Activated naive CD8-positive, alpha-beta T cell treated with anti-CD3 and anti-CD28 coated beads, Interleukin-2, amount 50 U/mL, for 24 hours (primary cell): ENCODE measurements around the gene SEMA3G.

ENCODE experiments used
- ATAC-seq: fragments of 150-1000 bp; cut with Tn5 transposase; one replicate; pipeline ENCODE4 v1.10.0; 2021
- DNase-seq: peaks from one replicate; pipeline ENCODE4 v3.0.0; 2021
- H3K27ac Mint-ChIP-seq: one replicate; pipeline ENCODE4 v1.8.0; 2021; ENCODE audit warnings: mild to moderate bottlenecking, mixed read lengths
- H3K27me3 Mint-ChIP-seq: one replicate; pipeline ENCODE4 v1.8.0; 2021; ENCODE audit warnings: mixed read lengths
- H3K36me3 Mint-ChIP-seq: one replicate; pipeline ENCODE4 v1.8.0; 2021; ENCODE audit warnings: low read depth, mixed read lengths
- H3K4me1 Mint-ChIP-seq: one replicate; pipeline ENCODE4 v1.8.0; 2021; ENCODE audit warnings: mixed read lengths
- H3K4me3 Mint-ChIP-seq: one replicate; pipeline ENCODE4 v1.8.0; 2021; ENCODE audit warnings: mild to moderate bottlenecking, moderate library complexity, mixed read lengths
- H3K9me3 Mint-ChIP-seq: one replicate; pipeline ENCODE4 v1.8.0; 2021; ENCODE audit warnings: mixed read lengths

Gene SEMA3G

GRCh38 chr3:52432691-52433141 is 12.2 kb downstream of the SEMA3G start:
- Mint-ChIP-seq H3K4me3 (no peak overlapping the region), H3K27ac (no peak overlapping the region), H3K36me3 (no peaks in the 10 kb centered on the region), H3K27me3 (no peaks in the 10 kb centered on the region), H3K4me1 (no peaks in the 10 kb centered on the region), H3K9me3 (no peaks in the 10 kb centered on the region)
- no peak for ATAC-seq
- DNase-seq = no peak

- DNase-seq = no peak
These were observed 12.7 kb downstream of the SEMA3G start for GRCh38 chr3:52432225-52432624.

GRCh38 chr3:52431459-52432223 is 13.3 kb downstream of the SEMA3G start:
- H3K4me1 Mint-ChIP-seq = no peaks in the 10 kb centered on the region
- H3K27me3 Mint-ChIP-seq = no peaks in the 10 kb centered on the region
- H3K36me3 Mint-ChIP-seq = no peaks in the 10 kb centered on the region
- no peak overlapping the region for H3K4me3 Mint-ChIP-seq
- ATAC-seq (no peak), DNase-seq (no peak)
- H3K9me3 Mint-ChIP-seq = no peaks in the 10 kb centered on the region
- no peak overlapping the region for H3K27ac Mint-ChIP-seq

More at GRCh38 chr3:52432225-52432624, 12.7 kb downstream of the SEMA3G start:
- no peaks in the 10 kb centered on the region for H3K9me3 Mint-ChIP-seq
- H3K27ac Mint-ChIP-seq = no peak overlapping the region
- no peaks in the 10 kb centered on the region for H3K36me3 Mint-ChIP-seq
- no peaks in the 10 kb centered on the region for H3K27me3 Mint-ChIP-seq
- H3K4me1 Mint-ChIP-seq = no peaks in the 10 kb centered on the region
- H3K4me3 Mint-ChIP-seq = no peak overlapping the region
- ATAC-seq = no peak

- ATAC-seq (no peak), DNase-seq (no peak)
- Mint-ChIP-seq H3K4me3 (no peak overlapping the region), H3K4me1 (no peaks in the 10 kb centered on the region), H3K36me3 (no peaks in the 10 kb centered on the region), H3K27ac (no peak overlapping the region), H3K27me3 (no peaks in the 10 kb centered on the region), H3K9me3 (no peaks in the 10 kb centered on the region)
These were observed 14.5 kb downstream of the SEMA3G start for GRCh38 chr3:52430416-52430810.

- Mint-ChIP-seq H3K27ac (no peak overlapping the region), H3K4me3 (no peak overlapping the region), H3K27me3 (no peaks in the 10 kb centered on the region), H3K9me3 (no peaks in the 10 kb centered on the region), H3K36me3 (no peaks in the 10 kb centered on the region), H3K4me1 (no peaks in the 10 kb centered on the region)
- no peak for DNase-seq
- ATAC-seq = no peak
These were observed 15.0 kb downstream of the SEMA3G start for GRCh38 chr3:52429779-52430415.

GRCh38 chr3:52429031-52429430 is 15.9 kb downstream of the SEMA3G start:
- H3K4me1 Mint-ChIP-seq = no peaks in the 10 kb centered on the region
- H3K4me3 Mint-ChIP-seq = no peak overlapping the region
- no peaks in the 10 kb centered on the region for H3K27me3 Mint-ChIP-seq
- no peaks in the 10 kb centered on the region for H3K9me3 Mint-ChIP-seq
- no peak overlapping the region for H3K27ac Mint-ChIP-seq
- DNase-seq (no peak), ATAC-seq (no peak)
- H3K36me3 Mint-ChIP-seq = no peaks in the 10 kb centered on the region

- Mint-ChIP-seq H3K4me1 (no peaks in the 10 kb centered on the region), H3K27me3 (no peaks in the 10 kb centered on the region), H3K27ac (no peak overlapping the region), H3K9me3 (no peaks in the 10 kb centered on the region), H3K36me3 (no peaks in the 10 kb centered on the region), H3K4me3 (no peak overlapping the region)
- ATAC-seq (peak; percentile 83), DNase-seq (peak; percentile 32)
These were observed 16.5 kb downstream of the SEMA3G start for GRCh38 chr3:52428151-52429005.

GRCh38 chr3:52423173-52423572 is 21.7 kb downstream of the SEMA3G start:
- Mint-ChIP-seq H3K4me3 (no peak overlapping the region), H3K27me3 (no peaks in the 10 kb centered on the region), H3K9me3 (no peaks in the 10 kb centered on the region), H3K36me3 (no peaks in the 10 kb centered on the region), H3K27ac (no peak overlapping the region), H3K4me1 (no peaks in the 10 kb centered on the region)
- DNase-seq (no peak), ATAC-seq (no peak)

- ATAC-seq (no peak), DNase-seq (no peak)
- no peaks in the 10 kb centered on the region for H3K36me3 Mint-ChIP-seq
- no peaks in the 10 kb centered on the region for H3K9me3 Mint-ChIP-seq
- no peaks in the 10 kb centered on the region for H3K27me3 Mint-ChIP-seq
- H3K4me1 Mint-ChIP-seq = no peaks in the 10 kb centered on the region
- no peak overlapping the region for H3K4me3 Mint-ChIP-seq
- H3K27ac Mint-ChIP-seq = no peak overlapping the region
These were observed 22.2 kb downstream of the SEMA3G start for GRCh38 chr3:52422669-52423068.

GRCh38 chr3:52420388-52420787 is 24.5 kb downstream of the SEMA3G start:
- Mint-ChIP-seq H3K9me3 (no peaks in the 10 kb centered on the region), H3K27me3 (no peaks in the 10 kb centered on the region), H3K4me1 (peaks cover 1% of the 10 kb centered on the region), H3K36me3 (peaks cover 3% of the 10 kb centered on the region), H3K4me3 (no peak overlapping the region), H3K27ac (no peak overlapping the region)
- DNase-seq (no peak), ATAC-seq (no peak)

- DNase-seq = no peak
- H3K4me3 Mint-ChIP-seq = no peak overlapping the region
- H3K27me3 Mint-ChIP-seq = no peaks in the 10 kb centered on the region
- H3K27ac Mint-ChIP-seq = no peak overlapping the region
- no peaks in the 10 kb centered on the region for H3K9me3 Mint-ChIP-seq
- H3K36me3 Mint-ChIP-seq = peaks cover 7% of the 10 kb centered on the region
- peaks cover 19% of the 10 kb centered on the region for H3K4me1 Mint-ChIP-seq
- ATAC-seq = no peak
These were observed 29.1 kb downstream of the SEMA3G start for GRCh38 chr3:52415800-52416199.

GRCh38 chr3:52408466-52408865 is 36.4 kb downstream of the SEMA3G start:
- Mint-ChIP-seq H3K36me3 (peaks cover 23% of the 10 kb centered on the region), H3K4me3 (peak overlapping the region; percentile 89), H3K27me3 (no peaks in the 10 kb centered on the region), H3K4me1 (peaks cover 31% of the 10 kb centered on the region), H3K9me3 (no peaks in the 10 kb centered on the region), H3K27ac (peak overlapping the region; percentile 89)
- no peak for DNase-seq
- ATAC-seq = no peak

GRCh38 chr3:52407779-52408178 is 37.1 kb downstream of the SEMA3G start:
- H3K27ac Mint-ChIP-seq = peak overlapping the region; percentile 89
- H3K9me3 Mint-ChIP-seq = no peaks in the 10 kb centered on the region
- H3K4me3 Mint-ChIP-seq = no peak overlapping the region
- no peaks in the 10 kb centered on the region for H3K27me3 Mint-ChIP-seq
- ATAC-seq = no peak
- H3K36me3 Mint-ChIP-seq = peaks cover 22% of the 10 kb centered on the region
- DNase-seq = no peak
- H3K4me1 Mint-ChIP-seq = peaks cover 30% of the 10 kb centered on the region

- no peak overlapping the region for H3K4me3 Mint-ChIP-seq
- no peaks in the 10 kb centered on the region for H3K27me3 Mint-ChIP-seq
- DNase-seq (no peak), ATAC-seq (no peak)
- peaks cover 26% of the 10 kb centered on the region for H3K36me3 Mint-ChIP-seq
- H3K4me1 Mint-ChIP-seq = peaks cover 24% of the 10 kb centered on the region
- H3K9me3 Mint-ChIP-seq = no peaks in the 10 kb centered on the region
- H3K27ac Mint-ChIP-seq = no peak overlapping the region
These were observed 38.0 kb downstream of the SEMA3G start for GRCh38 chr3:52406791-52407510.
